Liver (tissue), 3 donors: Measurements from ENCODE around the gene GAN.

Experiments used
- ATF3 ChIP-seq: IDR thresholded peaks from 2 replicates; pipeline ENCODE4 v1.6.1; 2016; ENCODE audit warnings: antibody characterized with exemption
- JUND ChIP-seq, 2 donors: IDR thresholded peaks; 2 replicates each; pipeline ENCODE4 v1.6.1; 2016; ENCODE audit warnings: antibody characterized with exemption in 2 of 2
- MAX ChIP-seq: IDR thresholded peaks from 2 replicates; pipeline ENCODE4 v1.6.1; 2016; ENCODE audit warnings: antibody characterized with exemption
- RAD21 ChIP-seq, 2 donors: IDR thresholded peaks; 2 replicates each; pipeline ENCODE4 v1.6.1; 2016; ENCODE audit warnings: antibody characterized with exemption in 2 of 2, mild to moderate bottlenecking in 2 of 2
- REST ChIP-seq: IDR thresholded peaks from 2 replicates; pipeline ENCODE4 v1.6.1; 2016; ENCODE audit warnings: antibody characterized with exemption, mild to moderate bottlenecking
- RXRA ChIP-seq, 2 donors: IDR thresholded peaks; 2 replicates each; pipeline ENCODE4 v1.6.1; 2017 to 2018; ENCODE audit warnings: antibody characterized with exemption in 2 of 2, mild to moderate bottlenecking in 1 of 2
- SP1 ChIP-seq: IDR thresholded peaks from 2 replicates; pipeline ENCODE4 v1.6.1; 2018; ENCODE audit warnings: antibody characterized with exemption, mild to moderate bottlenecking
- YY1 ChIP-seq: IDR thresholded peaks from 2 replicates; pipeline ENCODE4 v1.6.1; 2016; ENCODE audit warnings: antibody characterized with exemption, mild to moderate bottlenecking
- TF ChIP-seq, protein P1 (sequence below): fragments of 150-350 bp; IDR thresholded peaks from 2 replicates; pipeline ENCODE4 v1.5.1; 2017; ENCODE audit warnings: improper control_type of control experiment, low read depth, low read length; ENCODE audit not compliant: missing input control
- donor health status: healthy.
- donor health status: healthy.

DNA sequence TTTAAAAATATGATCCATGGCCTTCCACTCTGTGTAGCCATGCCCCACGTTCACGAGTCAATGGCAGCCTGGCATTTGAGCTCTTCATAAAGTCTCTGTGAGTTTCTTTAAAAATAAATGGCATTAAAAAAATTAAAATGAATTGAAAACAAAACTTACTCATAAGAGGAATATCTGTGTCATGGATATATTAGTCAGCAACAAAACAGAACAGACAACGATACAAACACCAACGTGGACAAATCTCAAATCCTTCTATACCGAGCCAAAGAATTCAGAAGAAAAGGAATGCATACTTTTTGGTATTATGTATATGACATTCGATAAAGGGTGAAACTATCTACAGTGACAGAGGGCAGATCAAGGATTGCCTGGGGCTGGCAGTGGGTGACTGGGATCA, 121.6 kb downstream of the GAN start:
- TF ChIP-seq, protein P1, sequence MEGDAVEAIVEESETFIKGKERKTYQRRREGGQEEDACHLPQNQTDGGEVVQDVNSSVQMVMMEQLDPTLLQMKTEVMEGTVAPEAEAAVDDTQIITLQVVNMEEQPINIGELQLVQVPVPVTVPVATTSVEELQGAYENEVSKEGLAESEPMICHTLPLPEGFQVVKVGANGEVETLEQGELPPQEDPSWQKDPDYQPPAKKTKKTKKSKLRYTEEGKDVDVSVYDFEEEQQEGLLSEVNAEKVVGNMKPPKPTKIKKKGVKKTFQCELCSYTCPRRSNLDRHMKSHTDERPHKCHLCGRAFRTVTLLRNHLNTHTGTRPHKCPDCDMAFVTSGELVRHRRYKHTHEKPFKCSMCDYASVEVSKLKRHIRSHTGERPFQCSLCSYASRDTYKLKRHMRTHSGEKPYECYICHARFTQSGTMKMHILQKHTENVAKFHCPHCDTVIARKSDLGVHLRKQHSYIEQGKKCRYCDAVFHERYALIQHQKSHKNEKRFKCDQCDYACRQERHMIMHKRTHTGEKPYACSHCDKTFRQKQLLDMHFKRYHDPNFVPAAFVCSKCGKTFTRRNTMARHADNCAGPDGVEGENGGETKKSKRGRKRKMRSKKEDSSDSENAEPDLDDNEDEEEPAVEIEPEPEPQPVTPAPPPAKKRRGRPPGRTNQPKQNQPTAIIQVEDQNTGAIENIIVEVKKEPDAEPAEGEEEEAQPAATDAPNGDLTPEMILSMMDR: no peak
- no peak for TF ChIP-seq REST
- no peak for TF ChIP-seq SP1
- TF ChIP-seq RAD21 (IDR thresholded peaks at IDR 0.05): no peak
- no peak for TF ChIP-seq YY1
- no peak for TF ChIP-seq JUND (IDR thresholded peaks at IDR 0.05)
- TF ChIP-seq MAX: no peak
- no peak for TF ChIP-seq ATF3
- TF ChIP-seq RXRA (IDR thresholded peaks at IDR 0.05): no peak
